ENCODE data around the gene PLCB4. TPM values are rescaled to one million over a fixed set of nuclear protein-coding genes. Genes with fewer than 3 reads are reported as not detected.

Gene PLCB4
- total RNA-seq, 1 donor from 2014 or later = 30.5 TPM

- TF ChIP-seq CTCF (IDR thresholded peaks at IDR 0.05; ENCODE audit: borderline replicate concordance) = no peak
- Histone ChIP-seq H3K4me3 (no peak overlapping the region), H3K36me3 (no peaks in the 10 kb centered on the region), H3K4me1 (no peaks in the 10 kb centered on the region), H3K27ac (replicated peaks) (no peak overlapping the region), H3K27me3 (ENCODE audit: low read depth) (peaks cover 44% of the 10 kb centered on the region), H3K9me3 (replicated peaks) (no peaks in the 10 kb centered on the region)
- no peak for DNase-seq
- intact Hi-C loops (cut with micrococcal nuclease) = no loop called here
Measured at GRCh38 chr20:9523636-9524035, 454.7 kb downstream of the PLCB4 start.

All from left ventricle myocardium inferior (tissue), 1 donor.